NCI-H526 (cell line): Measurements from ENCODE around the gene FXR2.

Experiments
- DNase-seq, 2 experiments: peaks; one replicate each; lab custom pipeline; 2025; lab: John Stamatoyannopoulos, UW

The FXR2 gene

DNA sequence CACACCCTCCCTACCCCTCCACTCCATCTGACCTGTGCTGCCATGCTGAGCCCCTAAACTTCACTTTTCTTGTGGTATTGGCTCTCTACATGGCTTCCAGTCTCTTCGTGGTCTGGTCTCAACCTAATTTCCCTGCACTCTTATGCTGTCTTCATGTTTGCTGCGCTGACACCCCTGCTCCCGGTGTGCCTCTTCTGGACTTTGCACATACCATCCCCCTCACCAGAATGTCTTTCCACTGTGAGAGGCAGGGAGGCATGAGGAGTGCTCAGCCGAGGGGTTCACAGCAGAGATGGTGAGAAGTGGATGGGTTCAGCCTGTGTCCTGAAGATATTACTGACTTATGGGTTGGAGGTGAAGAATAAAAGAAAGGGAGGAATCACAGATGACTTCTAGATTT lies 63.3 kb downstream of the FXR2 start:
- no peak for DNase-seq

DNA sequence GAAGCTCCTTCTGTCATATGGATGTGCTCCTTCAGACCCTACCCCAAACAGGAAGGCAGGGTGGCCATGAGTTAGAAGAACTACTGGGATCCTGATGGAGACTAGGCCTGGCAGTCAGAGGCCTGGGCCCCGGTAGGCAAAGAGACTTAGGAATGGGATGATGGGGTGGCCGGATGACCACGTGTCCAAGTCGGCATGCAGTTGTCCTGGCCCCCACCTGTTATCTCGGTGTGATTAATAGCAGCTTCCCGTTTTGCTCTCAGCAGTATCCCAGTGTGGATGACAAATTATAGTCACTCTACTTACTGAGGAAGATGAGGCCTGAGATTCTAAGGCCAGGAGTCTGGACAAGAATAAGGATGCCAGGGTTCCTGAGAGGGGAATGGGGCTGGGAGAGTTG lies 64.4 kb downstream of the FXR2 start:
- DNase-seq: no peak

DNA sequence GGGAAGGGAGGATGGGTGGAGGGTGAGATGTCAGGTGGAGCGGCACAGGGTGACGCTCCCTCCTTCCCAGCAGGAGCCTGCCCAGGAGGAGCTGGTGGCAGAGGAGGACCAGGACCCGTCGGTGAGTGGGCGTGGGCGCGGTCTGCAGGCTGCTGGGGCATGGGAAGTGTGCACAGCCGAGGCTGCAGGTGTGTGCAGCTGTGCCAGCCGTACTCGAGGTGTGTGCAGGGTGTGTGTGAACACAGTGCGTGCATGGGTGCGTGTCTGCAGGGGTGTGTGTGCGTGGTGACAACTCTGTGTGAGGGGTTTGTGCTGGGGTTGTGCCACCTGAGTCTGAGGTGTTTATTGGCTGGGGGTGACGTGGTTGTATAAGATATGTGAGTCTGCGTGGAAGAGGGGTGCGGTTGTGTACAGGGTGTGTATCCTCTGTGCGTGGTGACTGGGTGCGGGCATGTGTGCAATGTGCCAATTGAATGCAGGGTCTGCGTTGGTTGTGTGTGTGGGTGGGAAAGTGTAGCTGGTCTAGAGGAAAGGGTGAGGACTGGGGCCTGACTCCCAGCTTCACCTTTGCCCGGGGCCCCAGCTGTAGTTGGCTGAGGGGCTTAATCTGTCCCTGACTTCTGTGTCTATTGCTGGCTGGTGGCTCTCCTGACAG lies 65.2 kb downstream of the FXR2 start:
- peak in 1 of 2 experiments; percentile 23 for DNase-seq

DNA sequence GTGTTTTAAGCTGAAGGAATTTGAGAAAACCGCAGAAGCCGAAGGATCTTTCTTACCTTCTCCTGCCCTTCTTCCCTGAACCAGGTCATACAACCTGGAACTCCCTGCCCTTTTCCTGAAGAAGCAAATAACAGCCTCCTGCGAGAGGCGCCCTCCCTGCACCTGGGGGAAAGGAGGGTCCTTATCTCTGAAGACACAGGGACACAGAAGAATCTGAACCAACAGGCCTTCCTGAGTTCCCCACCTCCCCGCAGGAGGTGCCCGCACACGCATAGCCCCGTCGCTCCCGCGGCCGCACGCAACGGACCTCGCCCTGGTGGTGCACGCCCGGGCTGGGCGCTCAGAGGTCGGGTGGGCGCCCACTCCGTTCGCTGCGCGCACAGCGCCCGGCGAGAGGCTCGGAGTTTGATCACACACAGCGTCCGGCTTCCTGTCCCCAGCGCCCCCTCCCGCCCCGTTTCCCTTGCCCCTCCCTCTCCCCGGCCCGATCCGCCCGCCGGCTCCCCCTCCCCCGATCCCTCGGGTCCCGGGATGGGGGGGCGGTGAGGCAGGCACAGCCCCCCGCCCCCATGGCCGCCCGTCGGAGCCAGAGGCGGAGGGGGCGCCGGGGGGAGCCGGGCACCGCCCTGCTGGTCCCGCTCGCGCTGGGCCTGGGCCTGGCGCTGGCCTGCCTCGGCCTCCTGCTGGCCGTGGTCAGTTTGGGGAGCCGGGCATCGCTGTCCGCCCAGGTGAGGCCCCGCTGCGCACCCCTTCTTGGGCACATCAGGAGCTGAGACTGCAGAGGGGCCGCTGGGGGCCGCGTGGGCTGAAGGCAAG lies 65.9 kb downstream of the FXR2 start, which contains the start of gene TNFSF12:
TSS of gene TNFSF12 (plus strand) at position 474 of the 816 bp plus-strand sequence. CDS start at position 570, 96 bp downstream.
- no peak for DNase-seq

DNA sequence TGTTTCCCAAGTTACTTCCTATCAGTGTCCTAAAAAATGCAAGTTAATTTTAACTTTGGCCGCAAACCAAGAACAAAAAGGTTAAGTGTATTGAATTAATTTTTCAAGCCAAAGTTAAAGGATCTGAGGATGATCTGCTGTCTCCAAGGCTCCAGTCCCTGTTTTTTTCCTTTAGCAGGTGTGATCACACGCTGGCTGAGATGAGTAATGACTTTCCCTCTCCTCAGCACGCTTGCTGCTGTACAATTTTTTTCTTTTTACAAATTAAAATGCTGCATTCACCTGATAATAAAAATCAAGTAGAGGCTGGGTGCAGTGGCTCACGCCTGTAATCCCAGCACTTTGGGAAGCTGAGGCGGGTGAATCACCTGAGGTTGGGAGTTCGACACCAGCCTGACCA lies 69.8 kb downstream of the FXR2 start:
- no peak for DNase-seq
